ENCODE measurements around the gene ZNF142. TPM values are rescaled to one million over a fixed set of nuclear protein-coding genes. Genes with fewer than 3 reads are reported as not detected.

The ZNF142 gene
- total and polyA plus RNA-seq, 5 donors from 2014 or later, result 5.6 to 48.8 (median 7.0) TPM

DNA sequence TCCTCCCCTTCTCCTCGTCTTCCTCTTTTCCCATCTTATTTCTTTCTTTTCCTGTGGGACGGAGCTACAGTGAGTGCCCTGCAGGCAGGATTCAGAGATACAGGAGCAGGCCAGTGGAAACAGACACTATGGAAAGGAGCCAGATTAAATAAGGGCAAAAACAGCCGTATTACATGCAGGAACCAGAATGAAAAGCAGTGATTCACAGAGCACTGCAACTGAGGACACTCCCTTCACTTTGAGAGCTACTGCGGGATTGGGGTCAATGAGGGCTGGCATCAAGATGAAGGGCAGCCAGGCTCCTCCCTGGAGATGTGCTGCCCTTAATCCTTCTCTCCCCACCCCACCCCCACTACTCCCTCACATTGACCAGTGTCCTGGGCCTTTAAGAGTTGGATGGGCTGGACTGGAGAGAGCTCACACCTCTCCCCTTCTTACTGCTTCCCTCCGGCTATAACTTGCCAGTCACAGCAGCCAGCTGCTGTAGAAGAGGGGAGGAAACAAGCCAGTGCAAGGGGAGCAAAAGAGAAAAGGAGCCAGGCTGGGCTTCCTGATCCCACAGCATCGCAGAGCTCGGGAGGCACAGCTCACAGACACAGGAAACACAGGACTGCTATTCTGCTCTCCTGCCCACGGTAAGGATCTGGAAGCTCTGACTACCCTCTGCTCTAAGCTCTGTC, 51.8 kb downstream of the ZNF142 start, which contains the start of gene PLCD4:
PLCD4 (plus strand) TSS at position 464 of the 680 bp plus-strand sequence. CDS start 7,841 bp downstream, outside the sequence.
- ATAC-seq (ENCODE audit: low read depth in 2 of 2), result no peak
- no peak within 1 kb of the TSS for H3K27ac Mint-ChIP-seq
- H3K36me3 ChIP-seq (ENCODE audit: control insufficient read depth, insufficient read depth, low read length), result no peaks in the 10 kb centered on the region
- H3K4me1 ChIP-seq (ENCODE audit: control insufficient read depth, insufficient read depth, low read length, poor library complexity, severe bottlenecking), result no peaks in the 10 kb centered on the region
- no peak within 1 kb of the TSS for H3K4me3 Mint-ChIP-seq
- no peaks in the 10 kb centered on the region for H3K4me1 Mint-ChIP-seq
- H3K4me3 ChIP-seq (ENCODE audit: low read depth, low read length), result no peak within 1 kb of the TSS
- no peaks in the 10 kb centered on the region for H3K9me3 Mint-ChIP-seq
- no peak for DNase-seq
- peaks cover 2% of the 10 kb centered on the region for H3K27me3 ChIP-seq (ENCODE audit: control insufficient read depth, insufficient read depth, low read length)
- no peaks in the 10 kb centered on the region for H3K36me3 Mint-ChIP-seq
- H3K9me3 ChIP-seq (ENCODE audit: control insufficient read depth in 2 of 2, low read length in 2 of 2), result no peaks in the 10 kb centered on the region
- no peak within 1 kb of the TSS for H3K27ac ChIP-seq (ENCODE audit: insufficient read depth, low read length, poor library complexity, severe bottlenecking)
- peaks cover 15% of the 10 kb centered on the region for H3K27me3 Mint-ChIP-seq

DNA sequence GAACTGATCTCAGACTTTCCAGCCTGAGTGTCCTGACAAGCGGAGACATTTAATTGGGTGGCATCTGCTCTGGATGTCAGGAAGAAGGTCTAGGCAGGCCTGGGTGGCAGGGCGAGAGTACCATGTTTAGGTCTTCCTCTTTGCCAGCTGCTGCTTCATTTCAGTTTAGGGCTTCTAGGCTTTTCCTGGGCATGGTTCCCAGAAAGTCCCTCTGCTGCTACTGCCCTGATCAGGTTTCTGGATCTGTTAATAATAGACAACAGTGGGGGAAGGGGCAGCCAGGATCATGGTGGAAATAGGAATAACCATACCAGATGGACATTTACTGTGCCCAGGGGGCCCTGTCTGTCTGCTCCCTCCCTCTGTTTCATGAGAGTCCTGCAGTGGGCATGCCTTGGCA, 54.0 kb downstream of the ZNF142 start:
- ATAC-seq (ENCODE audit: low read depth in 2 of 2), result no peak

More for the DNA sequence above, 54.0 kb downstream of the ZNF142 start:
- Mint-ChIP-seq H3K4me3 (no peak overlapping the region), H3K27me3 (peaks cover 15% of the 10 kb centered on the region), H3K4me1 (no peaks in the 10 kb centered on the region), H3K9me3 (no peaks in the 10 kb centered on the region), H3K27ac (no peak overlapping the region), H3K36me3 (no peaks in the 10 kb centered on the region)
- Histone ChIP-seq H3K4me3 (ENCODE audit: low read depth, low read length) (no peak overlapping the region), H3K27ac (ENCODE audit: insufficient read depth, low read length, poor library complexity, severe bottlenecking) (no peak overlapping the region), H3K27me3 (ENCODE audit: control insufficient read depth, insufficient read depth, low read length) (peaks cover 2% of the 10 kb centered on the region), H3K4me1 (ENCODE audit: control insufficient read depth, insufficient read depth, low read length, poor library complexity, severe bottlenecking) (no peaks in the 10 kb centered on the region), H3K36me3 (ENCODE audit: control insufficient read depth, insufficient read depth, low read length) (no peaks in the 10 kb centered on the region), H3K9me3 (ENCODE audit: control insufficient read depth in 2 of 2, low read length in 2 of 2) (no peaks in the 10 kb centered on the region)
- no peak for DNase-seq

Other genes with a start within 250 kb of the ZNF142 start
- gene VIL1, start 240.5 kb downstream of the ZNF142 start, total RNA-seq, result 2.1 TPM
- gene VIL1, start 240.5 kb downstream of the ZNF142 start, polyA plus RNA-seq, result under 1 TPM in 3 of 4 donors, not detected in 1; 0.08 to 0.28 (median 0.09) TPM
- 30.7 TPM for gene USP37, start 91.3 kb downstream of the ZNF142 start, total RNA-seq
- 10 to 100 TPM in 3 of 4 donors, 1 to 10 TPM in 1; 9.9 to 12.0 (median 11.7) TPM for gene USP37, start 91.3 kb downstream of the ZNF142 start, polyA plus RNA-seq
- gene CNOT9, start 90.8 kb downstream of the ZNF142 start, total RNA-seq, result 61.0 TPM
- gene CNOT9, start 90.8 kb downstream of the ZNF142 start, polyA plus RNA-seq, result 10 to 100 TPM; 15.1 to 27.0 (median 22.3) TPM
- 0.12 TPM for gene PLCD4, start 51.7 kb downstream of the ZNF142 start, total RNA-seq
- under 1 TPM in 2 of 4 donors, not detected in 2; 0.16 to 0.54 TPM for gene PLCD4, start 51.7 kb downstream of the ZNF142 start, polyA plus RNA-seq
- gene BCS1L, start 60 bp upstream of the ZNF142 start, total RNA-seq, result 25.3 TPM
- 10 to 100 TPM; 11.7 to 15.3 (median 14.3) TPM for gene BCS1L, start 60 bp upstream of the ZNF142 start, polyA plus RNA-seq
- 19.5 TPM for gene RNF25, start 12.4 kb upstream of the ZNF142 start, total RNA-seq
- 10 to 100 TPM; 20.0 to 25.6 (median 22.7) TPM for gene RNF25, start 12.4 kb upstream of the ZNF142 start, polyA plus RNA-seq
- gene STK36, start 12.5 kb upstream of the ZNF142 start, total RNA-seq, result 10.5 TPM
- 1 to 10 TPM; 1.8 to 3.7 (median 2.6) TPM for gene STK36, start 12.5 kb upstream of the ZNF142 start, polyA plus RNA-seq
- gene TTLL4, start 51.2 kb upstream of the ZNF142 start, total RNA-seq, result 19.0 TPM
- 1 to 10 TPM; 4.1 to 6.7 (median 4.8) TPM for gene TTLL4, start 51.2 kb upstream of the ZNF142 start, polyA plus RNA-seq
- gene CYP27A1, start 122.5 kb upstream of the ZNF142 start, total RNA-seq, result not detected
- gene CYP27A1, start 122.5 kb upstream of the ZNF142 start, polyA plus RNA-seq, result under 1 TPM in 1 of 4 donors, not detected in 3; 0.13 TPM
- gene PRKAG3, start 172.2 kb upstream of the ZNF142 start, total RNA-seq, result not detected
- not detected for gene PRKAG3, start 172.2 kb upstream of the ZNF142 start, polyA plus RNA-seq
- gene WNT6, start 200.2 kb upstream of the ZNF142 start, total RNA-seq, result not detected
- gene WNT6, start 200.2 kb upstream of the ZNF142 start, polyA plus RNA-seq, result not detected
- gene WNT10A, start 221.2 kb upstream of the ZNF142 start, total RNA-seq, result 10.8 TPM
- 10 to 100 TPM in 1 of 4 donors, 1 to 10 TPM in 3; 6.3 to 11.0 (median 8.8) TPM for gene WNT10A, start 221.2 kb upstream of the ZNF142 start, polyA plus RNA-seq